Muscle of leg (tissue), 11 donors: ENCODE results near the gene PLCE1. TPM values are rescaled to one million over a fixed set of nuclear protein-coding genes. Genes with fewer than 3 reads are reported as not detected.

ENCODE experiments used
- DNase-seq: peaks from one replicate; pipeline ENCODE4 v3.0.0; 2013
- H3K27ac ChIP-seq: one replicate; pipeline ENCODE4 v1.5.1; 2013; ENCODE audit warnings: mild to moderate bottlenecking, low read length, control low read depth
- H3K27me3 ChIP-seq: one replicate; pipeline ENCODE4 v1.6.1; 2013; ENCODE audit warnings: low read length; ENCODE audit not compliant: control insufficient read depth, insufficient read depth
- H3K36me3 ChIP-seq: one replicate; pipeline ENCODE4 v1.6.1; 2013; ENCODE audit warnings: low read length; ENCODE audit not compliant: control insufficient read depth, insufficient read depth
- H3K4me1 ChIP-seq: one replicate; pipeline ENCODE4 v1.6.1; 2013; ENCODE audit warnings: low read length; ENCODE audit not compliant: control insufficient read depth, insufficient read depth
- H3K4me3 ChIP-seq: one replicate; pipeline ENCODE4 v1.5.1; 2013; ENCODE audit warnings: low read length, control low read depth
- H3K9me3 ChIP-seq: replicated peaks from 2 replicates; pipeline ENCODE4 v1.6.1; 2013; ENCODE audit warnings: low read depth, low read length; ENCODE audit not compliant: control insufficient read depth
- WGBS: methylation state at CpG from one replicate; pipeline ENCODE4 v1.1.5; 2013; ENCODE audit warnings: missing lambda C conversion rate; ENCODE audit not compliant: insufficient coverage; 5-methylcytosine and 5-hydroxymethylcytosine counted together
- polyA plus RNA-seq, 8 donors: library from polyadenylated mRNA; unstranded; fragments of 120-200 nt; gene quantifications; one replicate each; pipeline versions ENCODE4 v1.2.1 to v1.2.3, GENCODE V29; 2013; ENCODE audit warnings: inconsistent platforms in 1 of 8, low replicate concordance in 1 of 8; ENCODE audit not compliant: insufficient read length in 8 of 8, insufficient read depth in 1 of 8
- total RNA-seq: library from RNA; stranded (reverse); fragments of 120-200 nt; gene quantifications from one replicate; pipeline ENCODE4 v1.2.4, GENCODE V29; 2013

Gene PLCE1
- total and polyA plus RNA-seq, 9 donors: 31.4 to 46.3 (median 36.0) TPM

GRCh38 chr10:94036766-94037033 lies 43.0 kb downstream of the PLCE1 start:
- no peaks in the 10 kb centered on the region for H3K9me3 ChIP-seq
- peaks cover 14% of the 10 kb centered on the region for H3K4me1 ChIP-seq
- H3K36me3 ChIP-seq: peaks cover 10% of the 10 kb centered on the region
- no peak overlapping the region for H3K27ac ChIP-seq
- no CpG with 5 or more reads among the region's 1 CpG for WGBS
- no peak overlapping the region for H3K4me3 ChIP-seq
- no peaks in the 10 kb centered on the region for H3K27me3 ChIP-seq
- DNase-seq: no peak

DNA sequence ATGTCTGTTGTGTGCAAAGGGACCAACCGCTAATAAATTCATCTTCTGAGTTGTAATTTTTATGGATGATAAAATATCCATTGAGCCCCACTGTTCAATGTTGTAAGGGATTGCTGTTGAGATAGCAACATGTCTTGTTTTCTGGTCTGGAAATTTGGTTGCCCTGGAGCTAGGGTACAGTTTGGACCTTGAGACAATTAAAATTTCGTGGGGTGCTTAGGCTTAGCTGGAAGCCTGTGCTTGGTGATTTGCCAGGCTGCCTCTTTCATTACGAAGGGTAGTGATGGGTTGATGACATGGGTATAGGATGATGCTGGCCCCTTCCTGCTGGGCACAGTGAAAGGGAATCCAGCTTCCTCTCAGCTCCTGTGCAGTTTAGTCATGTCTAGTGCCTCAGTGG lies 43.6 kb downstream of the PLCE1 start:
- WGBS: 68% methylated on average over 3 of the region's 3 CpGs
- Histone ChIP-seq H3K4me1 (peaks cover 17% of the 10 kb centered on the region), H3K9me3 (no peaks in the 10 kb centered on the region)

GRCh38 chr10:94038024-94038423 lies 44.3 kb downstream of the PLCE1 start:
- Histone ChIP-seq H3K9me3 (no peaks in the 10 kb centered on the region), H3K27ac (no peak overlapping the region), H3K4me3 (no peak overlapping the region), H3K36me3 (peaks cover 6% of the 10 kb centered on the region), H3K27me3 (no peaks in the 10 kb centered on the region), H3K4me1 (peaks cover 18% of the 10 kb centered on the region)
- DNase-seq: no peak
- WGBS: 57% methylated on average over 3 of the region's 4 CpGs

More for the DNA sequence above, 43.6 kb downstream of the PLCE1 start:
- Histone ChIP-seq H3K36me3 (peaks cover 6% of the 10 kb centered on the region), H3K27me3 (no peaks in the 10 kb centered on the region), H3K27ac (no peak overlapping the region), H3K4me3 (no peak overlapping the region)
- DNase-seq: no peak

DNA sequence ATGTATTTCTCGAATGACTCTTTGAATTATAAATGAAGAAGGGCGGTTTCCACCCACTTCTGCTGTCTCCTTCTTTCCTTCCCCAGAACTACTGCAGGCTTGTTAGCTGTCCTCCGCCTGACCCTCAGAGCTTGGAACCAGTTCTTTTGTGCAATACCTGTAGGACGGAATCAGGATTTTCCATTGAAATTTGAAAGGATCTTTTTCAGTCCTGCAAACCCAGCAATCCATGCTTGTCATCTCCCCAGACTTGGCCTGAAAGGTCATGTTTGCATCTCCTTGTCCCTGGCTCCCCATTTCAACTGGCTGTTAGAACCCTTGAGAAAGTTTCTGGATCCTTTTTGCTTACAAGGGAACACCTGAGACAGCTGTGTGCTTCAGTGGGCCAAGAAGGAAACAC lies 47.5 kb downstream of the PLCE1 start:
- no peak overlapping the region for H3K4me3 ChIP-seq
- H3K4me1 ChIP-seq: peaks cover 23% of the 10 kb centered on the region
- H3K36me3 ChIP-seq: peaks cover 8% of the 10 kb centered on the region
- WGBS: 25% methylated on average over 2 of the region's 4 CpGs
- no peaks in the 10 kb centered on the region for H3K27me3 ChIP-seq
- peak overlapping the region; percentile 48 for H3K27ac ChIP-seq
- DNase-seq: peak; percentile 77
- H3K9me3 ChIP-seq: no peaks in the 10 kb centered on the region

DNA sequence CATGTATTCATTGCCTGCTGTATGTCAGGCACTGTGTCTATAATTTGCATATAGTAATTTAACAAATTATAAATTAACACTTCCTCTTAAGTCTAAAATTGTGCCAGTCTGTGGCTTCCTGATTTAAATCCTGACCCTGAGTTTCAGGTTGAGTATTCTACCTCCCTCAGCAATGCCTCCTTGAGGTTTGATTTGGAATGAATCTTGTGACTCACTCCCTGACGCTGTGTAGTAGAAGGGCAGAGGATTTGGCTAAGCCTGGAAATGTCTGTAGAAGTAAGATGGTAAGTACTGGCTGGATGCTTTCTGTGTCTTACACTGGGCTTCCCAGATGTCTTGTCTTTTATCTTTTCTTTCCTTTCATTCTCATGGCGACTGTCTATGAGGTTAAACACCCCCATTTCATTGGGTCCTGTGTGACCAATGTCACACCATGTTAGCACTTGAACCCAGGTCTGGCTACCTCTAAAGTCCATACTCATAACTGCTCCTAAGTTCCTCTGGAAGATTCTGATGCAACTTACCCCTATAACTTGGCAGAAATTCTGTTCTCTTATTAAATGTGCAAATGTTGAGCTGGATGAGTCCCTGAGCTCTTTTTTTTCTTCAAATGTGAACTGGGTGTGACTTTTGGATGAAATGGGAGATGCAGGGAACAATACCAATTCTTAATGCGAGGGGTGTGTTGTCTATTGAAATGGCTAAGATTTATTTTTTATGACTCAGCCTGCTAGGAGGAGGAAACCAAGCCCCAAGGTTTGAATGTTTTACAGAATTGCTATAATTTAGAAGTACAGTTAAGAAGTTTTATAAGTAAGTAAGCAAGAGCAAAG lies 48.5 kb downstream of the PLCE1 start:
- 17% methylated on average over 2 of the region's 3 CpGs for WGBS
- Histone ChIP-seq H3K4me3 (no peak overlapping the region), H3K27me3 (no peaks in the 10 kb centered on the region), H3K4me1 (peaks cover 26% of the 10 kb centered on the region), H3K27ac (peak overlapping the region; percentile 23), H3K36me3 (peaks cover 8% of the 10 kb centered on the region), H3K9me3 (no peaks in the 10 kb centered on the region)
- peak; percentile 93 for DNase-seq

GRCh38 chr10:94042834-94043175 lies 49.1 kb downstream of the PLCE1 start:
- Histone ChIP-seq H3K27me3 (no peaks in the 10 kb centered on the region), H3K36me3 (peaks cover 8% of the 10 kb centered on the region), H3K9me3 (no peaks in the 10 kb centered on the region), H3K4me3 (no peak overlapping the region), H3K4me1 (peaks cover 20% of the 10 kb centered on the region), H3K27ac (peak overlapping the region; percentile 23)
- no peak for DNase-seq
- WGBS: no CpG with 5 or more reads among the region's 4 CpGs

Other genes starting within 250 kb of the PLCE1 start
- 21.1 TPM for gene LGI1, start 236.0 kb upstream of the PLCE1 start, total RNA-seq
- gene LGI1, start 236.0 kb upstream of the PLCE1 start, polyA plus RNA-seq: 10 to 100 TPM; 20.1 to 43.0 (median 26.0) TPM
- gene SLC35G1, start 100.0 kb upstream of the PLCE1 start, total RNA-seq: 2.9 TPM
- 1 to 10 TPM; 3.4 to 6.1 (median 4.8) TPM for gene SLC35G1, start 100.0 kb upstream of the PLCE1 start, polyA plus RNA-seq